ENCODE measurements around the gene ADAMTS9.
A peak's percentile ranks its signal among the peaks of the same experiment; 100 is the strongest.
"Not testable (repeated sequence)": the region's sequence is repeated elsewhere in the genome, so short reads cannot be mapped to it uniquely, and the experiment has no call there.

The ADAMTS9 gene

DNA sequence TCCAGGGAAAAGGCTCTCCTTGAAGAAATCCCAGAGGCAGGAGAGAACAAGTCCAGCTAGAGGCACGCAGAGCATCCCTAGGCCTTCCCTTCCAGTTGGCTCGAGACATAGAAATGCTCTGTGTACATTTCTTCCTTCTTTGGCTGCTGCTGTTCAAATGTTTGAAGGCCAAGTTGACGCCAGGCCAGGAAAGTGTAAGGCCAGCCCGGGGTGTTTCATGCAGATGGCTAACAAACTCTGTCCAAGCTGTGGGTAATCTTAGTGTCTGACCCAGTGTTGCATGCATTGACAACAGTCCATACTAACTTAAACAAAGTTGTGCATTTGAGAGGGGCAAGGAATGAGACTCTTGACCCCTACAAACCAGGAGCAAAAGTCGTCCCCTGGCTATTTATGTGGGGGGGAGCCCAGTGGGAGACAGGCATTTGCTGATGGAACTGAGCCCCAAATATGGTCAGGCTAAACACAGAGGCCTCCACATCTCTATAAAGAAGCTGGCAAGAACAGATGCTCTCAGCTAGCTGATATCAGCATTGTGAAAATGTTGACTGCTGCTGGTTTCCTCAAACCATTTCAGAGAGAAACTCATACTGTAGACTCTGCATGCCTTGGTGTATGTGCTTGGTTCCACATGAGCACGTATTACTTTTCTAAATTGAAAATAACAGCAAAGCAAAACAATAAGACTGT lies 139.5 kb downstream of the ADAMTS9 start:
- in situ Hi-C loops (cut with HindIII; ENCODE audit: low pct_unique_long_range_greater_than_20kb, low sequenced_read_pairs) = no loop called here
- DNase-seq (ENCODE audit: low read depth in 1 of 2, low spot score in 1 of 2) = peak in 1 of 2 experiments; percentile 64
- no peak for TF ChIP-seq JUND (IDR thresholded peaks at IDR 0.05; ENCODE audit: low read depth)

DNA sequence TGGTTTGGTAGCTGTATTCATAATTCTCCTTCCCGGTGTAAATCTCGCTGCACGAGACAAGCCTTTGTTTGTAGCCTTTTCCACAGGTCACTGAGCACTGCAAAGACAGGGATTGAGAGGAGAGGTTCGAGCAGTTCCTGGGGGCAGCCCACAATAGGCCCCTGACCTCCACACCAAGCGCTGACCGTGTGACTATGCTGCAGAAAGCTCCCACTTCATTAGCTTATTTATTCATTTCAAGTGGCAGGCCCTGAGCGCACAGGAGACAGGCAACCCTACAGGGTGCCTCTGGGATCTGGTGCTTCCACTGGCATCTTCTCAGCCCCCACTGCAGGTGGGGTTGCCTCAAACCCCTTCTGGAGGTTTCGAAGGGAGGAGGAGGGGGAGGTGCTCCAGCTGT lies 140.9 kb downstream of the ADAMTS9 start:
- TF ChIP-seq JUND (IDR thresholded peaks at IDR 0.05; ENCODE audit: low read depth) = no peak
- in situ Hi-C loops (cut with HindIII; ENCODE audit: low pct_unique_long_range_greater_than_20kb, low sequenced_read_pairs) = no loop called here
- DNase-seq (ENCODE audit: low read depth in 1 of 2, low spot score in 1 of 2) = no peak

DNA sequence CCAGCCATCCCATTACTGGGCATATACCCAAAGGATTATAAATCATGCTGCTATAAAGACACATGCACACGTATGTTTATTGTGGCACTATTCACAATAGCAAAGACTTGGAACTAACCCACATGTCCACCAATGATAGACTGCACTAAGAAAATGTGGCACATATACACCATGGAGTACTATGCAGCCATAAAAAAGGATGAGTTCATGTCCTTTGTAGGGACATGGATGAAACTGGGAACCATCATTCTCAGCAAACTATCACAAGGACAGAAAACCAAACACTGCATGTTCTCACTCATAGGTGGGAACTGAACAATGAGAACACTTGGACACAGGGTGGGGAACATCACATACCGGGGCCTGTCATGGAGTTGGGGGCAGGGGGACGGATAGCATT lies 142.6 kb downstream of the ADAMTS9 start:
- not testable (repeated sequence) for DNase-seq (ENCODE audit: low read depth in 1 of 2, low spot score in 1 of 2)

DNA sequence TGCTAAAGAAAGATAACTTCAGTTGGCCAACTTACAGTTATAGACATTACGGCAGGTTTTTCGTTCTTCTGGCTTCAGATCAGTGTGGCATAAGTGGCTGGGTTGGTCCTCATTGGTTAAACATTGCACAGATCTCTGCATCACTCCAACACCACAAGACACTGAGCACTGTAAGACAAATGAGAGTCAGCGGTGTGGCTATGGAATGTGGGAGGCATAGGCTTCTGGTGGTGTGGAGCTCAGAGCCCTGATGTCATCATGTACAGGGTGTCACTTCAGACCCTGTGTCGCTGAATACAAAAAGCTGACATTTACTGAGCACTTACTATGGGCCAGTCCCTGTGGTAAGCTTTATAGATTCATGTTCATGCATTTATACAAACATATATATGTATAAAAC lies 146.0 kb downstream of the ADAMTS9 start:
- no peak for DNase-seq (ENCODE audit: low read depth in 1 of 2, low spot score in 1 of 2)
- TF ChIP-seq JUND (IDR thresholded peaks at IDR 0.05; ENCODE audit: low read depth) = no peak

More for the DNA sequence above, 142.6 kb downstream of the ADAMTS9 start:
- in situ Hi-C loops (cut with HindIII; ENCODE audit: low pct_unique_long_range_greater_than_20kb, low sequenced_read_pairs) = not testable (repeated sequence)

DNA sequence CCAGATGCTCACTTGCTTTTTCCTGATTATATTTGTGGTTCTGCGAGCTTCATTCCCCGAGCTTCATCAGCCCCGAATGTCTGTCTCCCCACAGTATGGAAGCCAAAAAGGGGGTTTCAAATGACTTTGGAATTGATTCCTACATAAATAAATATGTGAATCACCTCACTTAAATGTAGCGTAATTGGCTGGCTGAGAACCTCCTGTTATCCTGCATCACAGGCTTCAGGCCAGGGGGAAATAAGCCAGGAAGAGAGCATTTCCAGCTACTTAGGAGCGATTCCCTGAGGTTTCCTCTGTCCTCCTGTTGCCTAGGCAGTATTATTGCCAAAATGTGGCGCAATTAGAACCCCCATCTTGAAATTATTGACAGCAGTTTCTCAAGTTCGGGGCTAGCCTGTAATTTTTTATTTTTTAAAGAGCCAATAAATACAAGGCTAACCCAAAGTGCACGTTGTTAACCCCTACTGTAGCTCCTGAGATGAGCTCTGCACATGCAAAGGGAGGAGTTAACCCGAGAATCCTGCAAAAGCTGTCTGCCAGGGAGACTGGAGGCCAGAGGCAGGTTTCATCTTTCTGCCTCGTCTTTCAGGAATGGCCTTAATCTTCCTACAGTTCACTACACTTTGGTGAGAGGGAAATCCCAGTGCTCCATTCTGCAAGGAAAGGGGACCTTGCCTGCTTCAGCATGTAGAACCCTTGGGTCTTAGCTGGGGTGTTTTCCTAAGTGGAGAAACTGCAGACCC lies 148.2 kb downstream of the ADAMTS9 start:
- in situ Hi-C loops (cut with HindIII; ENCODE audit: low pct_unique_long_range_greater_than_20kb, low sequenced_read_pairs) = no loop called here
- no peak for DNase-seq (ENCODE audit: low read depth in 1 of 2, low spot score in 1 of 2)
- TF ChIP-seq JUND (IDR thresholded peaks at IDR 0.05; ENCODE audit: low read depth) = no peak

More for the DNA sequence above, 146.0 kb downstream of the ADAMTS9 start:
- in situ Hi-C loops (cut with HindIII; ENCODE audit: low pct_unique_long_range_greater_than_20kb, low sequenced_read_pairs) = no loop called here

DNA sequence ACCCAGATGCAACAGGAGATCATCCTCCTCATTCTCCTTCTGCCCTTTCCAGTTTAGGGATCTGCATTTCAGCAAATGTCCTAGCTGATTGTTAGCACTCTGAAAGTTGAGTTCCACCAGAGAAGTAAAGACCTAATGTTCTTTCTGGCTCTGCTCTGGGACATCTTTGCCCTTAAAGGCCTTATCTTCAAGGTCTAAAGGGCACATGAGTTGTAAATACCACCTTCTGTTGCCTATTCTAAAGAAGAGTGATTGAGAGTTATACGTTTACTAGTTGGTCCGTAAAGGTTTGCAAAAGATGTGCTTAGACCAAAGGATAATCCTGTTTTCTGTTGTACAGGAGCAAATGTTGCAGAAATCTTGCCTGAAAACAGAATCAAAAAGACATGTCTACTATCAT lies 151.6 kb downstream of the ADAMTS9 start:
- in situ Hi-C loops (cut with HindIII; ENCODE audit: low pct_unique_long_range_greater_than_20kb, low sequenced_read_pairs) = no loop called here
- no peak for TF ChIP-seq JUND (IDR thresholded peaks at IDR 0.05; ENCODE audit: low read depth)
- DNase-seq (ENCODE audit: low read depth in 1 of 2, low spot score in 1 of 2) = no peak

DNA sequence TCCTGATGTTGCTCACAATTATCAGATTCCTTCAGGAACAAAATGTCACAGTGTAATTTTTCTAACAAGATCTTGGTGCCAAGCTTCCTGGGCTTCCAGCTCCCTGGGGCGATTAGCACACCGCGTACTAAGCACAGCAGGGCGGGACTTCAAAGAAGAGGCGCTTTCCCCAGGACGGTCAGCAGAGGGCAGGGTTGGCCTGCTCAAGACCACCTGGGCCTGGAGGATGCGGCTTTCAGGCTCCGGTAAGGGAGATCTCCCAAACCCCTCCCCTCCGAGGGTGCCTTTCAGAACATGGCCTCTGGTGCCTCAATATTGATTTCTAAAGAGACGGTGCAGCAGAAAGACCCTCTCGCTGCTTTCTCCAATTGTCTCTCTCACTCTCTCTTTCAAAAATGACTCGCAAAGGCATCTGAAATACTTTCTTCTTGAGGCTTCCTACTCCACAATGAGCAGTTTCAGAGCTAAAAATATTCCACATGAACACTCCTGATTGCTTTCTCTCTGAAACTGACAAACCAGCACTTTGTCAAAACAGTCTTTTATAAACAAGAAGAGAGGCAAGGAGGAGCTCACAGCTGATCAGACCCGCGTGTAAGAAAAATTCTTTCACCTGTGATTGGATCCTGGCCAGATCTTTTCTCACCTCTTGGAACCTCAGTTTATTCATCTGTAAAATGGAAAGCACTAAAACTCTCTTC lies 154.0 kb downstream of the ADAMTS9 start:
- no peak for TF ChIP-seq JUND (IDR thresholded peaks at IDR 0.05; ENCODE audit: low read depth)
- in situ Hi-C loops (cut with HindIII; ENCODE audit: low pct_unique_long_range_greater_than_20kb, low sequenced_read_pairs) = no loop called here
- peak; percentile 26 to 81 for DNase-seq (ENCODE audit: low read depth in 1 of 2, low spot score in 1 of 2)

DNA sequence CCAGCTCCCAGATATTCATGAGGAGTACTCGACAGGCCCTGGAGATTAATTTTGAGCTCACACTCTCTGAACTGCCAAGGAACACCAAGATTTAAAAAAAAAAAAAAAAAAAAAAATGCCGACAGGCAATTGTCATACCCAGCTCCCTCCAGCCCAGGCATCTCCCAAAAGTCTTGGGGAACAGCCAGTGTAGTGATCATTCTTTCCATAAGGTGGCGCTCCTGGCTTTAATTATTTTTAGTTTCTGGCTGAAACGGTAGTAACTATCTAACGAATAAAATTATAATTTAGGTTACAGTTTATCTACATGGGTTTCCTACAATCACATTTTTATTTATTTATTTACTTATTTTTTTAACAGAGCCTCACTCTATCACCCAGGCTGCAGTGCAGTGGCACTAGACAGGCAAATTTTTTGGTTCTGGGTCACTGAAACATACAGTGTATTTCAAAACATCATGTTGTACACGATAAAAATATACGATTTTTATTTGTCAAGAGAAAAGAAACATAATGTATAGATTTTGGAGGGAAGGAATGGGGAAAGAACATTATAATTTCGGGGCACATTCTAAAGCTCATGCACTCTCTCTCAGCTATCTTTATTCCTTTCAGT lies 157.3 kb downstream of the ADAMTS9 start:
- TF ChIP-seq JUND (IDR thresholded peaks at IDR 0.05; ENCODE audit: low read depth) = no peak
- DNase-seq (ENCODE audit: low read depth in 1 of 2, low spot score in 1 of 2) = peak; percentile 27 to 60
- in situ Hi-C loops (cut with HindIII; ENCODE audit: low pct_unique_long_range_greater_than_20kb, low sequenced_read_pairs) = no loop called here

DNA sequence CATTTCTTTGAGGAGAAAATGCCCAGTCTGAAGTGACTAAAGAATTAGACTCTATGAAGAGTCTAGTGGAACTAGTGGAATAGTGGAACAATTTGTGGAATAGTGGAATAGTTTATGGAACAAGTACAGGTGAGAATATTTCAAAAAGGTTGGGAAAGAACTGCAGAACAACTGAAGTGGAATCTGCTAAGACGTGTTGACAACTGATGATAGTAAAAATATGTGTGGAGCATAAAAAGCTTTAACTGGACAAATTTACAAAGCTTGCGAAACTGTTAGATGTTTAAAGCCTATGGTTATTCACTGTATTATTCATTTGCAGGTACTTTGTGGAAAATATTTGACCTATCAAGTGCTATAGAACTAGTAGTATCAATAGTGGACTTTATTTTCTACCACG lies 164.5 kb downstream of the ADAMTS9 start:
- no peak for DNase-seq (ENCODE audit: low read depth in 1 of 2, low spot score in 1 of 2)
- in situ Hi-C loops (cut with HindIII; ENCODE audit: low pct_unique_long_range_greater_than_20kb, low sequenced_read_pairs) = no loop called here
- no peak for TF ChIP-seq JUND (IDR thresholded peaks at IDR 0.05; ENCODE audit: low read depth)

DNA sequence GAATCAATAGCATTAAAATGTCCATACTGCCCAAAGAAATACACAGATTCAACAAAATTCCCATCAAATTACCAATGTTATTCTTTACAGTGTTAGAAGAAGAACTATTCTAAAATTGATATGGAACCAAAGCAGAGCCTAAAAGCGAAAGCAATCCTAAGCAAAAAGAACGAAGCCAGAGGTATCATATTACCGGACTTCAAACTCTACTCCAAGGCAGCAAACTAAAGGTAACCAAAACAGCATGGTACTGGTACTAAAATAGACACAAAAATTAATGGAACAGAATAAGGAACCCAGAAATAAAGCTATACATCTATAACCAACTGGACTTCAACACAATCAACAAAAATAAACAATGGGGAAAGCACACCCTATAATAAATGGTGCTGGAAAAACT lies 167.5 kb downstream of the ADAMTS9 start:
- in situ Hi-C loops (cut with HindIII; ENCODE audit: low pct_unique_long_range_greater_than_20kb, low sequenced_read_pairs) = no loop called here
- no peak for TF ChIP-seq JUND (IDR thresholded peaks at IDR 0.05; ENCODE audit: low read depth)
- DNase-seq (ENCODE audit: low read depth in 1 of 2, low spot score in 1 of 2) = no peak

DNA sequence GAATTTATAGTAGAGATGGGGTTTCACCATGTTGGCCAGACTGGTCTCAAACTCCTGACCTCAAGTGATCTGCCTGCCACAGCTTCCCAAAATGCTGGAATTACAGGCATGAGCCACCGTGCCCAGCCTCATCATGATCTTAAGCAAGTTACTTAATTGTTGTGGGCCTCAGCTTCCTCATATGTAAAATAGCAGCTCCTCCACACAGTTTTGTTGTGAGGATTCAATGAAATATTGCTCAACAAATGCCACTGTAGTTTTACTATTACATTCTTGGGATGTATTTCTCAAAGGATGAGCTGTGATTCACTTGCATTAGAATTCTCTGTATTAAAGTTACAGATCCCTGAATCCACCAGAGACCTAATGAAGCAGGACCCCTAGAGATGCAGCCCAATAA lies 168.8 kb downstream of the ADAMTS9 start:
- DNase-seq (ENCODE audit: low read depth in 1 of 2, low spot score in 1 of 2) = no peak
- no peak for TF ChIP-seq JUND (IDR thresholded peaks at IDR 0.05; ENCODE audit: low read depth)
- in situ Hi-C loops (cut with HindIII; ENCODE audit: low pct_unique_long_range_greater_than_20kb, low sequenced_read_pairs) = no loop called here

DNA sequence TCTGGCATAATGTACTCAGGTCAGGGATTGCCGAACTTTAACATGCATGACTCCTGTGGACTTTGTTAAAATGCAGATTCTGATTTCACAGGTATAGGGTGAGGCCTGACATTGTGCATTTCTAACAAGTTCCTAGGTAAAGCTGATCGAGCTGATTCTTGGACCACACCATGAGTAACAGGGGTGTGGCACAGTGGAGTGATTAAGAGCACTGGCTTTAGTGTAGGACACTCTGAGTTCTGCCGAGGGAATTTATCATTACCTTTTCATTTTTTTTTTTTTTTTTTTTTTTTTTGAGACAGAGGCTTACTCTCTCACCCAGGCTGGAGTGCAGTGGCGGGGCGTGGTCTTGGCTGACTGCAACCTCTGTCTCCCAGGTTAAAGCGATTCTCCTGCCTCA lies 169.3 kb downstream of the ADAMTS9 start:
- no peak for DNase-seq (ENCODE audit: low read depth in 1 of 2, low spot score in 1 of 2)
- in situ Hi-C loops (cut with HindIII; ENCODE audit: low pct_unique_long_range_greater_than_20kb, low sequenced_read_pairs) = no loop called here
- no peak for TF ChIP-seq JUND (IDR thresholded peaks at IDR 0.05; ENCODE audit: low read depth)

DNA sequence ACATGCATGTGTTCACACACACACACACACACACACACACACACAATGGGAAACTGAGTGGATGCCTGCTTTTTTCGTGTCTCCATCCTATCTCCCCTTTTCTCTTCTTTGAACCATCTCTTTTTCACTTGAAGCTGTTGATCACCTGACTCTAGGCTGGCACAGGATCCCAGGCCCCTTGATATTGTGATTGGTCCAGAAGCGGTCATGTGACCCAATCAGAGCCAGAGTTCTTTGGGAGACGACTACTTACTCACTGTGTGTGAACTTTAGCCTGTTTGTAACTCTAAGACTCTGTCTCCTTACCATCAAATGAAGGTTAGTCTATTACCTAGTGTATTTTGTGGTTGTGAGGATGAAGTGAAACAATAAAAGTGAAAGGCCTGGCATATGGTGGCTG lies 172.9 kb downstream of the ADAMTS9 start:
- in situ Hi-C loops (cut with HindIII; ENCODE audit: low pct_unique_long_range_greater_than_20kb, low sequenced_read_pairs) = no loop called here
- no peak for TF ChIP-seq JUND (IDR thresholded peaks at IDR 0.05; ENCODE audit: low read depth)
- DNase-seq (ENCODE audit: low read depth in 1 of 2, low spot score in 1 of 2) = no peak

Data from T47D (cell line).